Stimulated activated CD4-positive, alpha-beta T cell treated with anti-CD3 and anti-CD28 coated beads, Interleukin-4, amount 100 ng/mL, for 1 hour (primary cell): Measurements from ENCODE around the gene RPS13.
"Not testable (repeated sequence)": the region's sequence is repeated elsewhere in the genome, so short reads cannot be mapped to it uniquely, and the experiment has no call there.

ENCODE experiments used
- DNase-seq: peaks from one replicate; pipeline ENCODE4 v3.0.0-alpha.2; 2020

Gene RPS13

GRCh38 chr11:17034027-17034426 lies 43.4 kb downstream of the RPS13 start:
- DNase-seq, result not testable (repeated sequence)

GRCh38 chr11:17026487-17027082 lies 50.9 kb downstream of the RPS13 start:
- DNase-seq, result no peak

GRCh38 chr11:17024924-17025323 lies 52.5 kb downstream of the RPS13 start:
- no peak for DNase-seq
